SW 1271 (cell line): Measurements from ENCODE around the gene C1orf116.

Experiments
- DNase-seq, 2 experiments: peaks; one replicate each; lab custom pipeline; 2025; lab: John Stamatoyannopoulos, UW

Gene C1orf116

DNA sequence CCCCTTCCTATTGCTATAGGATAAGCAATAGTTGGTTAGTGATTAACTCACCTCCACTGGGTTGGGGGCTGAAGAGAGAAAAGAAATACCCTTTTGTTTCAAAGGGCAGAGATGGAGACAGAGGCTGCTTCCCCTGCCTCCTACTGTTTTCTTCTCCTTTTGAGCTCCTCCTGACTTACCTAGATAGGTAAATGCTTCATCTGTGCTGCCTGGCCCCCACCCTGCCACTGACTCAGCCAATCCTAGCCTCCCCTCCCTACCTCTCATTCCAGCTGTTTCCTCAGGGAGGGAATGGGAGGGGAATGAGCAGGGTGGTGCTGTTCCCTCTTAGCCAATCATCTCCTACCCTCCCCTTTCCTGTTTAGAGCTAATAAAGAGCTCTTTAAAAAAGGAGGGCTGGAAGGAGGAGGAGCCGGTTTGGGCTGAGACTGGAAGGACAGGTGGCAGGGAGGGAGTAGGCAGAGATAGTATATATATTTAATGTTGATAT, at the start of gene C1orf116:
Gene C1orf116 (minus strand): TSS at position 229 of the 490 bp plus-strand sequence. CDS start 5,158 bp downstream, outside the sequence.
- no peak for DNase-seq

GRCh38 chr1:207081806-207082205, 49.2 kb upstream of the C1orf116 start:
- DNase-seq, result no peak

DNA sequence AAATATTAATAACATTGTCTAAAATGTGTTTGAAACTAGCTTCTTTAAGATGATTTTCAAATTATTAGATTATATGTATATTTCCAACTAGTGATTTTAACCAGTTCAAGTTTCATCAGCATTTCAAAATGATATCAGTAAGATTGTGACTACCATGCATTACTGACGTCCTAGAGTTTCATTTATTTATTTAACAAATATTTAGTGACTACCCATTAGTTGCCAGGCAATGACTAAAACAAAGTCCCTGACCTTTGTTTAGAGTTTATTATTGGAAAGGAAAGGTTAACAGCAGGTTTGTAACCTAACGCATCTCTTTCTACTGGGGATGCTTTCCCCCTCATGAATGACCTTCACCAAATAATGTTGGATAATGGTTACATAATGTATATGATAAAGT, 48.5 kb upstream of the C1orf116 start:
- DNase-seq, result no peak

GRCh38 chr1:207079706-207080241, 47.2 kb upstream of the C1orf116 start:
- no peak for DNase-seq

DNA sequence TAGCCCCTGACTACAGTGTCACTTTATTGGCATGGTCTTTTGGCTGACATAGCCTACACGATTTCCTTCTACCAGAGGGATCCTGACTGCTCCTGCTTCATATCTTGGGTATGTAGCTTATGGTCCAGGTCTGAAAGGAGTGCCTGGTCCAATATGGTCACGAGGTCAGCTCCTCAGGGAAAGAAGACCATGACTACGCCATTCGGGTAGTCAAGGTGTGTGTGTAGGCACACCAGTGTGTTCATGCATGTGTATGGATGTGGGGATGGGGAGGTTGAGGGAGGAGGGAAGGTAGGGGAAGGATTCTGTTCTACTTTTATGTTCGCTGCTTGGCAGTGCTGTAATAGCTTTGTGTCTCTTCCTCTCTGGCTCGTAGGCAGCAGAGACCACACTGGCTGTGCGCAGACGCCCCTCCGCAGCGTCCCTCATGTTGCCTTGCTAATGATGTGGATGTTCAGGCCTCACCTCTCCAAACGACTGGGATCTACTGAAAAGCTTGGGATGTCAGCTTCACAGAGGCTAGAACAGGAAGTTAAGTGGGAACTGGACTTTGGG, 46.1 kb upstream of the C1orf116 start:
- no peak for DNase-seq

- DNase-seq, result peak in 1 of 2 experiments; percentile 49
Measured at GRCh38 chr1:207077470-207078377, 45.2 kb upstream of the C1orf116 start.

DNA sequence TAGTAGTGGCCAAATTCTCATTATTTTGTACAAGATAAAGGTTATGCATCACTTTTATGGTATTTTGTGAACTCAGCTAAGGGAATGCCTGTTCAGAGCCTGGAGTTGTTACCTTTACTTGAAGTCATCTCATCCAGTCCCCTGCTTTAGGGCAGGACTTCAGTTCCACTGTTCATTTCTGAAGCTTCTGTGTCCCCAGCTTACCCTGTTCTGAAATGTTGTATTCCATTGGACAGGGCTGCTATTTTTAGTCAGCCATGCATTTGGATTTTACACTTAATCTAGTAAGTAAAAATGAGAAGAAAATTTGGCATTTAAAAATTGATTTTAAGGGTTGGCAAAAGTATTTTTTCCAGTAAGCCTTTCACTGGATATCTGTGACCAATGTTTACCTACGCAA, 44.5 kb upstream of the C1orf116 start:
- DNase-seq, result no peak

DNA sequence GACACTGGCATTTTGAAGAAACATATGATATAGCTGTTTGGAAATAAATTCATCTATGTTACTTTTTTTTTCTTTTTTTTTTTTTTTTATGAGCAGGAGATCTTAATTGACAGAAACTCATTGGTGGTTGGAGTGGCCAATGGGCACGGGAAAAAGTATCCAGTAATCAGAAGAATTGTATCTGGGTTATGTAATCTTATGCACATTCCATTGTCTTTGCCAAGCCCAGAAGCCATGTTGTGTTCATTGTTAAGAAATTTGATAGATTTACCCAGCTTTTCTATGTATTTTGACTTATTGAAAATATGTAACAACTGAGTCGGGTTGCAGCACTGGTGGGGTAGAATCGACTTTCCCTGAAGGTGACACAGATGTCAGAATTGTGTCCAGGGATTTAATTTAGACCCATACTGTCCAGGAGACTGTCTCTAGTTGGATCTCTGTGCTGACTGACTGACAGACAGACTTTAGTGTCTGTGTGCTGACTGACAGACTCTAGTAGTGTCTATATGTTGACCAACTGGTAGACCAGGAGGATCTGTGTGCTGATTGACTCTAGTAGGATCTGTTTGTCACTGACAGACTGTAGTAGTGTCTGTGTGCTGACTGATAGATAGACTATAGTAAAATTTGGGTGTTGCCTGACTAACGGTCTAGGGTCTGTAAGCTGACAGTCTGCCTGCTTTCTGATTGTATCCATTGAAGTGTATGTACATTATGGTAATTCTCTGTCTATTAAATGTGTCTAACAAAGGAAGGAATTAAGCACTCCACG, 43.8 kb upstream of the C1orf116 start:
- no peak for DNase-seq

DNA sequence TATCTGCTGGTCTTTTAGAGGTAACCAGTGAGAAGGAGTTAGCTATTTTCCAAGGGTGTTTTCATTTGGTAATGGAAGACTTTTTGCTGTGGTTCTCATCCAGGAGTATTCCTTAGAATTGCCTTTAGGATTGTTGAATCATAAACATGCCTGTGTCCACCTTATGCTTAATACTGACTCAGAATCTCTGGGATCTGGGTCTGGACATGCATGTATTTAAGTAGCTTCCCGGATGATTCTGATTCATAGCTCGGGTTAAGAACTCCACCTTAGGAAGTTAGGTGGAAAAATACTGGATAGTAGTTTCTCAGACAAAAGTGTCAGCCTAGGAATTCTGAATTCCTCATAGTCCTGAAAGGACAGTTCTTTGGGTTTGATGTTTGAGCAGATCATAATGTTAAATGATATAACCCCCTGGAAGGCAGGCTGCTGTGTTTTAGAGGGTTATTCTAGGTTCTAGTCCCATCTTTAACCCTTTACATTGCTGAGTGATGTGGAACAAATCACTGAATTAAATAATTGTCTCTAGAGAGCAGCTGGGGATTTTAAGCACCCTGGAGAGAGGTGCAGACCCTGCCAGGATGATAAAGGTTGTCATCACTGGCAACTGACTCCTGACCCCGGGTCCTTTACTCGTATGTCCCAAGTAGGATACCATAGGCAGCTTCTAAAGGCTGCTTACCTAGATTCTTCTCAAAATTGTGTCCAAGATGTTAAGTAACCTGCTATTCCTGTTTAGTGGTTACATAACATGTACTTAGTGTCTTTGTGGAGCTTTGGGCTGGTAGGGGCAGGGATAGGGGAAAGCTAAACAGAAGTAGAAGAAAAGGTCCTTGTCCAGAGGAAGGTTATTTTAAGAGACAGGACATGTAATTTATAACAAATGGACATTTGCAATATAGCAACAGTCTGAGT, 41.6 kb upstream of the C1orf116 start:
- no peak for DNase-seq

GRCh38 chr1:207072233-207072632, 39.7 kb upstream of the C1orf116 start:
- DNase-seq, result no peak

GRCh38 chr1:207071426-207071825, 38.9 kb upstream of the C1orf116 start:
- DNase-seq, result no peak

- no peak for DNase-seq
Measured at GRCh38 chr1:207070811-207071210, 38.3 kb upstream of the C1orf116 start.

DNA sequence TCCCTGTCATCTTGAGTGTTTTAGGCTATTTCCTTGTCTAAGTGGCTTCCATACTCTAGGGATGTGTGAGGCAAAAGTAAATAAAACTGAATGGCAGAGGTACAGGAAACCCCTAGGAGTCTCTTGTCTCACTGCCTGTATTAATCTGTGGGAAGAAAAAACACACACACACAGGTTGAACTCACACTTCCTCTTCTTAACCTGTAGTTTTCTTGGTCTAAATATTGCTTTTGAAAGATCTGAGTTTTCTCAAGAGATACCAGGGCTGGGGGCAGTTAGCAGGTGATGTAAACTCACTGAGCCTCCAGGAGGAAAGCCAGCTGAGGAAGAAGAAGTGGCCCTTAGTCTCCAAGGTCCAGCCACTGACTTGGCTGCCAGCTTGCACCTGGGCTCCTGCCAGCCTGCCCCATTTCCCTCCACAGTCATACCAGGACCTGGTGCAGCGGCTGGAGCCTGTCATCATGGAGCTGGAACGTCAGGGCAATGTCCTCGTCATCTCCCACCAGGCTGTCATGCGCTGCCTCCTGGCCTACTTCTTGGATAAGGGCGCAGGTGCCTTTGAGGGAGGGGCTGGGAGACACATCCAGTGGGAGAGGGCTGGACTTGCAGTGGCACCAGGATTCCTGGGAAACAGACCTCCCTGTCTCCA, 37.4 kb upstream of the C1orf116 start:
- DNase-seq, result no peak

DNA sequence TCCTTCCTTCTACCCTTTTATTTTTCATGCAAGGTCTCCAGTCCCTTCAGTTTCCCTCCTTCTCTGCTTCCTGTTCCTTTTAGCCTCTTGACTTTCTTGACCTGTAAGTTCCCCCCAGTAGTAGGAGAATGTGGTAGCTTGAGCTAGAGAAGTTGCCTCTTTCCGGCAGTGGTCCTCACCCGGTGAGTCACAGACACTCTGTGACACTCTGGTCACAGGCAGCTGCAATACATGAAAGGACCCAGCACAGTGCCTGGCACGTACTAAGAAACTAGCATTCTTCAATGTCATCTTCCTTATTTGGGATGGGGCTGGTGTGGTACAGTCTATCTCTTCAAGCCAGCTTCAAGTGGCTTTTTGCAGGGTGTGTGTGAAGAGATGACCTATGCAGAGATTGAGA, 36.5 kb upstream of the C1orf116 start:
- DNase-seq, result no peak

GRCh38 chr1:207067665-207068064, 35.1 kb upstream of the C1orf116 start:
- no peak for DNase-seq

- no peak for DNase-seq
Measured at GRCh38 chr1:207067185-207067584, 34.6 kb upstream of the C1orf116 start.

GRCh38 chr1:207064561-207064960, 32.0 kb upstream of the C1orf116 start:
- DNase-seq, result no peak

GRCh38 chr1:207063014-207063413, 30.5 kb upstream of the C1orf116 start:
- DNase-seq, result no peak

DNA sequence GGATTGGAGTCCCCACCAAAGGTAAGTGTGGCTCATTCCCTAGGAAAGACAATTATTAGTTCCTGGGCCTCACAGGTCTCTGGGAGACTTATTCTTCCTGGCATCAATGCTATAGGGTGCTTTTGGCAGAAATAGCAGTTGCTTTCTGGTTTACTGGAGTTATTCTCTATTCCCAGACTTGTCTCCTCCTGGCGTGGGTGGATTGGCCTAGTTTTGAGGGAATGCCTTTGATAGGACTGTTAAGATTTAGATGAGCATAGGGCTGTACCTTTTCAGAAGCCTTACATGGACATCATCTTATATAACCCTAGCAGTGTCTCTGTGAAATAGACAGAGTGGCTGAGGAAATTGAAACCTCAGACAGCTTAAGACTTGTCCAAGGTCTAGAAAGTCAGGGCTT, 29.5 kb upstream of the C1orf116 start:
- no peak for DNase-seq

DNA sequence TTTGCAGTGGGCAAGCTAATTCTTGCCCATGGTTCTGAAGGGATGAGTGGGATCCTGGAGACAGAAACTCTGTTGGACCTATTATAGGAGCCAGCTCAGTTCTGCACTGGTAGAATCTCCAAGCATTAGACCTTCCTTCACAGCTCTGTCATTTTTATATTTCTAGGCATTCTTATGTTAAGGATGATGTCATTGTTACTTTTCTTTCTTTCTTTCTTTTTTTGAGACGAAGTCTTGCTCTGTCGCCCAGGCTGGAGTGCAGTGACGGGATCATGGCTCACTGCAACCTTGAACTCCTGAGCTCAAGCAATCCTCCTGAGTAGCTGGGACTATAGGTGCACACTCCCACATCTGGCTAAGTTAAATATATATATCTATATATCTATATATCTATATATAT, 28.0 kb upstream of the C1orf116 start:
- DNase-seq, result no peak

GRCh38 chr1:207059881-207060280, 27.3 kb upstream of the C1orf116 start:
- no peak for DNase-seq
